ENCODE measurements around the gene IKZF1.

Gene IKZF1

DNA sequence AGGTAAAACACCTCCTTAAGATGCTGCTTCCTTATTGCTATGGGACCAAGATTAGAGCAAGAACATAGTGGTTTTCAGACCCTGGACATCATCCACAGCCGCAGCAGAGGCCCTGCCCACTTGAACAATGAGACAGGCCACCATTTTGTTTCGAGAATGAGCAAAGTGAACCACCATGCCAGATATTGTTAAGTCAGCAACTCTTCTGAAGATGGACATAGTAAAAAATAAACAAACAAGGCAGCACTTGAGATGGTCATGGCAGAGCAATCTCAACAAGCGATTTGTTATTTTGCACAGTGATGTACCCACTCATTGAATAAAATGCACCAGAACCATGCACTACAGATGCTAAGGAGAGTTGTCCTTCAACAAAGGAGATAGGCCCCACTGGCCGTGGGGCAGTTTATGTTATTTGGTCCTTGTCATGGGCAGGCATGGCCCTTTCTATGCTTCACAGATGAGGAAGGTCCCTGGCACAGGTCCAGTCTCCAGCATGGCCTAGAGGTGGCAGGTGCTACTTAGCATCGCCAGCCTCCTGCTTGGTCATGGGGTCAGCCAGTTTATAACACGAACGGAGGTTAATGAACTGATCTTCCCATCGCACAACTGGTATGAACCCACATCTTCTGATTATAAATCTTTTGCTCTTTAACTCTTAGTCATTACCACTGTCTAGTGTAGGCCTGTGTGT lies 44.1 kb downstream of the IKZF1 start:
- DNase-seq (ENCODE audit: low read depth) = no peak
- TF ChIP-seq, protein P1, sequence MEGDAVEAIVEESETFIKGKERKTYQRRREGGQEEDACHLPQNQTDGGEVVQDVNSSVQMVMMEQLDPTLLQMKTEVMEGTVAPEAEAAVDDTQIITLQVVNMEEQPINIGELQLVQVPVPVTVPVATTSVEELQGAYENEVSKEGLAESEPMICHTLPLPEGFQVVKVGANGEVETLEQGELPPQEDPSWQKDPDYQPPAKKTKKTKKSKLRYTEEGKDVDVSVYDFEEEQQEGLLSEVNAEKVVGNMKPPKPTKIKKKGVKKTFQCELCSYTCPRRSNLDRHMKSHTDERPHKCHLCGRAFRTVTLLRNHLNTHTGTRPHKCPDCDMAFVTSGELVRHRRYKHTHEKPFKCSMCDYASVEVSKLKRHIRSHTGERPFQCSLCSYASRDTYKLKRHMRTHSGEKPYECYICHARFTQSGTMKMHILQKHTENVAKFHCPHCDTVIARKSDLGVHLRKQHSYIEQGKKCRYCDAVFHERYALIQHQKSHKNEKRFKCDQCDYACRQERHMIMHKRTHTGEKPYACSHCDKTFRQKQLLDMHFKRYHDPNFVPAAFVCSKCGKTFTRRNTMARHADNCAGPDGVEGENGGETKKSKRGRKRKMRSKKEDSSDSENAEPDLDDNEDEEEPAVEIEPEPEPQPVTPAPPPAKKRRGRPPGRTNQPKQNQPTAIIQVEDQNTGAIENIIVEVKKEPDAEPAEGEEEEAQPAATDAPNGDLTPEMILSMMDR (IDR thresholded peaks at IDR 0.05; ENCODE audit: insufficient read depth, low read depth, low read length, missing control alignments) = no peak
- H3K4me3 ChIP-seq (ENCODE audit: low read depth, low read length) = no peak overlapping the region

DNA sequence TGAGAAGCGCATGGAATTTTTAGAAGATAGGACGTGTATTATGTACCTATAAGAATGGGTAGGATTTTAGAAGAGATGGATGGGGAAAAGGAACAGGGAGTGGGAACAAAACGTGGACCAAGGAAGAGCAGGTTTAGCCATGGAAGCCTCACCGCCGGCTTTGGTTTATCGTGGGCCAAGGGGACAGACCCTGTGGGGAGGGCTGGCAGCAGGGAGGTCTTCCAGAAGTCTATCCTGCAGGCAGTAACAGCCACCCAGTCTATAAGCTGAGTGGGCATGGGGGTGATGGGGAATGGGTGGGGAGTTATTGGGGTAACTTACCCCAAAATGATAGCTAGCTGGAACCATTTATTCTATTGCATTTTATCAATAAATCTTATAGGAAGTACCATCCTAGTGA lies 44.9 kb downstream of the IKZF1 start:
- TF ChIP-seq, protein P1 (IDR thresholded peaks at IDR 0.05; ENCODE audit: insufficient read depth, low read depth, low read length, missing control alignments) = no peak
- DNase-seq (ENCODE audit: low read depth) = no peak
- no peak overlapping the region for H3K4me3 ChIP-seq (ENCODE audit: low read depth, low read length)

DNA sequence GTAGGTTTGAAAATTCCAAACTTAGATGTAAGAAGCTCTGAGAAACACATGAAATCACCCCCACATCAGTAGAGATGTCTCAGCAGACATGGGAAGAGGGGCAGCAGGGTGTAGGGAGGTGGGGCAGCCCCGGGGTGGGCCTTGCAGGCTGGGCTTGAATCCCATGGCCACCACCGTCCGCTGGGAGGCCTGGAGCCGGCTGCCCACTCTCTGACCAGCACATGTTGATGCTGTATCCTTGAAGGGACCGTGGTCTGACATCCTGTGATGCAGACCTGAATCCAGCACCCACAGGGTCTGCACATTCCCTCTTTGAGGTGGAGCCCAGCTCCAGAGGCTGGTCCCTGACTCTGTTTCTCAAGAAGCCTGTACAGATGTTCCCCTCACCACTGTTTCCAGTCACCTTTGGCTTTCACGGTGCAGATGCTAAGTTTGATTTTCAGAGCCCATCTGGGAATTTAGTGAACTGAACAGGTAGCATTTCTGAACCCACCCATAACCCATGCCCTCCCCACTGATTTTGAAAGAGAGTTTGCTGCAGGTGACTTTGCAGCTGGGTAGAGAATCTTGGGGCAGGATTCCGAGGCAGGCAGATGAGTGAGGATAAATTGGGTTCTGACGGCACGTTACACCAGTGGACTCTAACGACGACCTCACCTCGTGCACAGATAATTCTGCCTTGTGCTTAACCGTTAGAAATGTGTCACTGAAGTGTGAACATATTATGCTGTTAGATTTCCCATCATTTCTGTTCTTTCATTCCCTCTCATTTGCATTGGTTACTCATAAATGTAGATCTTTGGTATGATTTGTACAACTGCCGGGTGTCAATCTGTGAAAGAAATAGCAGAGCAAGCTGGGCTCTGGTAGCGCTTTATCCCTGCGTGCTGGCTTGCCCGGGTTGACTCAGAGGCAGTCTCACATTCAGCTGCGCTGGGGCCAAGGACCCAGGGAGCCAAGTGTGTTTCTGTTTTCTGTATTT lies 45.7 kb downstream of the IKZF1 start:
- peak overlapping the region; percentile 10 for H3K4me3 ChIP-seq (ENCODE audit: low read depth, low read length)
- DNase-seq (ENCODE audit: low read depth) = peak; percentile 93
- TF ChIP-seq, protein P1 (IDR thresholded peaks at IDR 0.05; ENCODE audit: insufficient read depth, low read depth, low read length, missing control alignments) = no peak

DNA sequence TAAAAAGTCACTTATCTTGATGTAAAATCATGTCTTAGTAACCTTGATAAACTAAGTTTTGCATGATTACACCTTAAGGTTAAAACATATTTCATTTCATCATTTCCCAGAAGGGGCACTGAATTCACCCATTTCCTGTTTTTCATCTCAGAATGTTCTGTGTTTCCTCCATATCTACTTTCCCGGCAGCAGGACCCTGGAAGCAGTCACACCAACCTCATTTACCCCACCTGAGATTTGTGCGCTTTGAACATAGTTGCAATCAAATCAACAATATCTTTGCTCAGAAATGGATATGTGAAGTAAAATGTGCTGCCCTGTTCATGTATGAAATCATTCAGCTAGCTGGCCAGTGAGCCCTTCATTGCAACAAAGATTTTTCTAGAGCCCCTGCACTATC lies 46.8 kb downstream of the IKZF1 start:
- no peak for DNase-seq (ENCODE audit: low read depth)
- TF ChIP-seq, protein P1 (IDR thresholded peaks at IDR 0.05; ENCODE audit: insufficient read depth, low read depth, low read length, missing control alignments) = no peak
- H3K4me3 ChIP-seq (ENCODE audit: low read depth, low read length) = no peak overlapping the region; the same call in 1 of the 2 replicates

DNA sequence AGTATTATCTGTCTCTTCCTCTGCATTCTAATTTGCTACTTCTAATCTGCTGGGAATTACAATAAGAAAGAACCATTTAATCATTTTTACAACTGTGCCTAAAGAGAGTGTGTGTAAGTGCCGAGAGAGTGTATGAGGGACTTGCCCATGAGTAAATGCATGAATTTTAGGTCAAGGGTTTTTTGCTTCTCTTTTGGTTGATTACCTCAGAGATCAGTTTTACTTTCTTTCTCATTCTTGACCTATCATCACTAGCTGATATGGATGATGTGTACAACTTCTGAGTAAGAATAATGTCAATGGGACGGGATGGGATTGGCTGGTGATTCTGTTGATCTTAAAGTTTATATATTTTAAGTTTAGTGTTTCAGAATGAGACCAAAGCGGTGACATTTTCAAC lies 47.8 kb downstream of the IKZF1 start:
- peak; percentile 84 for DNase-seq (ENCODE audit: low read depth)
- TF ChIP-seq, protein P1 (IDR thresholded peaks at IDR 0.05; ENCODE audit: insufficient read depth, low read depth, low read length, missing control alignments) = no peak
- H3K4me3 ChIP-seq (ENCODE audit: low read depth, low read length) = no peak overlapping the region

DNA sequence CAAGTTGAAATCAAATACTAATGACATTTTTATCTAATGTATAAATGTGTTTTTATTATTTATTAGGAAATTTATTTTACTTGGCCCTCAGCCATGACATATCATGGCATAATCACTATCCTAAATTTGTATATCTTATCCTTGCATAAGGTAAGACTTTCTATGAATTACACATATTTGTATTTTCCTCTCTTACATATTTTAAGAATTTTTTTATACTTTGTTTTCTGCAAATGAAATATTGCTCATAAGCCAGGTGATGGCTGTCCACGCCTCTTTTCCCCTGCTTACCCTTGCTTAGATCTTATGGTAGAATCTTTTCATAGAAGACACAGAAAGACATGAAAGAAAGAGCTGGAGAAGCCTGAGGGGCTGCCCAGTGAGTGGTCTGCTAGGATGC lies 48.2 kb downstream of the IKZF1 start:
- H3K4me3 ChIP-seq (ENCODE audit: low read depth, low read length) = no peak overlapping the region
- TF ChIP-seq, protein P1 (IDR thresholded peaks at IDR 0.05; ENCODE audit: insufficient read depth, low read depth, low read length, missing control alignments) = no peak

More for the DNA sequence above, 48.2 kb downstream of the IKZF1 start:
- DNase-seq (ENCODE audit: low read depth) = no peak

Data from GM12865 (cell line).